HepG2 (cell line): ENCODE data around the gene SLC2A11. TPM values are rescaled to one million over a fixed set of nuclear protein-coding genes. Genes with fewer than 3 reads are reported as not detected.

Experiments
- AHDC1 ChIP-seq: sonication (generic); formaldehyde crosslinking; IDR thresholded peaks from 2 replicates; pipeline ENCODE4 v1.5.1; 2020; ENCODE audit warnings: mild to moderate bottlenecking, missing genetic modification reagents, borderline replicate concordance
- CERS6 ChIP-seq: sonication (generic); formaldehyde crosslinking; IDR thresholded peaks from 2 replicates; pipeline ENCODE4 v1.5.0; 2020; ENCODE audit warnings: missing genetic modification reagents
- ELF4 ChIP-seq: sonication (generic); formaldehyde crosslinking; IDR thresholded peaks from 2 replicates; pipeline ENCODE4 v1.5.0; 2020; ENCODE audit warnings: missing genetic modification reagents, mild to moderate bottlenecking, moderate library complexity, borderline replicate concordance
- FLYWCH1 ChIP-seq: sonication (generic); formaldehyde crosslinking; IDR thresholded peaks from 2 replicates; pipeline ENCODE4 v1.8.1; 2023; ENCODE audit warnings: mild to moderate bottlenecking, missing genetic modification reagents
- HDAC6 ChIP-seq: fragments of 200-600 bp; sonication (generic); IDR thresholded peaks from 2 replicates; pipeline ENCODE4 v1.7.0; 2017; ENCODE audit warnings: mild to moderate bottlenecking, antibody characterized with exemption, low read length, low read depth
- HOXA3 ChIP-seq: sonication (generic); formaldehyde crosslinking; IDR thresholded peaks from 2 replicates; pipeline ENCODE4 v1.5.0; 2020; ENCODE audit warnings: missing genetic modification reagents
- JARID2 ChIP-seq: sonication (generic); formaldehyde crosslinking; IDR thresholded peaks from 2 replicates; pipeline ENCODE4 v1.8.1; 2023; ENCODE audit warnings: missing genetic modification reagents, inconsistent platforms; ENCODE audit not compliant: insufficient replicate concordance
- MED1 ChIP-seq: sonication (generic); formaldehyde crosslinking; IDR thresholded peaks from 2 replicates; pipeline ENCODE4 v1.4.0; 2020; ENCODE audit warnings: missing genetic modification reagents
- MYC ChIP-seq: sonication (generic); formaldehyde crosslinking; IDR thresholded peaks from 2 replicates; pipeline ENCODE4 v1.9.0; 2021; ENCODE audit warnings: missing genetic modification reagents, borderline replicate concordance
- NFE2L1 ChIP-seq: sonication (generic); formaldehyde crosslinking; IDR thresholded peaks from 2 replicates; pipeline ENCODE4 v1.4.0; 2020; ENCODE audit warnings: missing genetic modification reagents, mild to moderate bottlenecking, borderline replicate concordance
- NFRKB ChIP-seq: fragments of 450-650 bp; IDR thresholded peaks from 2 replicates; pipeline ENCODE4 v1.6.1; 2017
- SALL2 ChIP-seq: sonication (generic); formaldehyde crosslinking; IDR thresholded peaks from 2 replicates; pipeline ENCODE4 v1.8.1; 2023; ENCODE audit warnings: mild to moderate bottlenecking, missing genetic modification reagents, inconsistent platforms
- TEF ChIP-seq: sonication (generic); formaldehyde crosslinking; IDR thresholded peaks from 2 replicates; pipeline ENCODE4 v1.5.0; 2020; ENCODE audit warnings: missing genetic modification reagents
- TP53 ChIP-seq: sonication (generic); formaldehyde crosslinking; conservative IDR thresholded peaks from 2 replicates; pipeline ENCODE4 v1.4.0; 2020; ENCODE audit warnings: missing genetic modification reagents
- ZNF557 ChIP-seq: sonication (generic); formaldehyde crosslinking; IDR thresholded peaks from 2 replicates; pipeline ENCODE4 v1.4.0; 2020; ENCODE audit warnings: missing genetic modification reagents
- ZNF609 ChIP-seq: sonication (generic); formaldehyde crosslinking; IDR thresholded peaks from 2 replicates; pipeline ENCODE4 v1.4.0; 2020; ENCODE audit warnings: mild to moderate bottlenecking, missing genetic modification reagents, borderline replicate concordance
- polyA plus RNA-seq, 8 experiments: library from polyadenylated mRNA; depleted of rRNA in 3 of 8; stranded (reverse) in 7 of 8; unstranded in 1 of 8; fragments of >200 nt; fragmentation: Illumina TruSeq in 4 of 8; extraction: Trizol in 4 of 8; gene quantifications; 2 replicates each; pipeline versions ENCODE4 v1.2.1 to v1.2.3, GENCODE V29; 2011 to 2016; ENCODE audit warnings: low read depth in 4 of 8, missing spikeins in 1 of 8, mixed read lengths in 1 of 8; ENCODE audit not compliant: insufficient read depth in 1 of 8
- total RNA-seq, 5 experiments: library from RNA; depleted of rRNA; stranded (reverse); fragments of >200 nt; fragmentation: Illumina TruSeq; extraction: Trizol; gene quantifications; 2 replicates each; pipeline ENCODE4 v1.2.3, GENCODE V29; 2016; ENCODE audit warnings: low read depth in 1 of 5

The SLC2A11 gene
- total and polyA plus RNA-seq, 2 of the 13 experiments (the other 11 are each of a cell fraction or from before 2014, with no cell fraction given), result 15.2 to 15.4 TPM

- TF ChIP-seq AHDC1 (no peak), SALL2 (CRISPR knock-in tag) (no peak), ELF4 (no peak), TP53 (CRISPR knock-in tag) (no peak), NFE2L1 (no peak), JARID2 (CRISPR knock-in tag) (no peak), FLYWCH1 (CRISPR knock-in tag) (no peak), NFRKB (no peak), MED1 (CRISPR knock-in tag) (peak; percentile 51; the same call in 1 of the 2 replicates), HOXA3 (CRISPR knock-in tag) (peak; percentile 81), TEF (no peak), CERS6 (no peak), MYC (no peak; the same call in 1 of the 2 replicates), ZNF557 (0 out of 2 replicates have a peak, but pooled peaks have one; percentile 9), ZNF609 (CRISPR knock-in tag) (0 out of 2 replicates have a peak, but pooled peaks have one; percentile 29), HDAC6 (no peak)
Measured at GRCh38 chr22:23849009-23850006, 8.4 kb upstream of the SLC2A11 start (continued).
